ENCODE measurements around the gene SPATA20.

The SPATA20 gene

GRCh38 chr17:50579399-50579798 is 32.4 kb downstream of the SPATA20 start:
- DNase-seq (ENCODE audit: low read depth) = no peak

DNA sequence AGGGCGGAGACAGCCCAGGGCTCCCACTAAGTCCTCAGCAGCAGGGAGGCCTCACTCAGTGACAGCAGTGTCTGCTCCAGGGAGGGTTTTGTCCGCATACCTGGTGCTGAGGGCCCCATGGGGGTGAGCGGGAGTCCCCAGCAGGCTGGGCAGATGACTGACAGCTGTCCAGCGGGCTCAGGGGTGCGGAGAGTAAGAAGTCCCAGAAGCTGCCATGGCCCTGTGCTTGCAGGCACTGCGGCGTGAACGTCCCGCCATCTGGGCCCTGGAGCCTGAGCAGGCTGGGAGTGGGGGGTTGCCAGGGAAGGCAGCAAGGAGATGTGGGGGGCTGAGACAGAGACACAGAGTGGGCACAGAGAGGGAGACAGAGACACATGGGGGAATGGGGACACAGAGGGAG is 33.7 kb downstream of the SPATA20 start:
- DNase-seq (ENCODE audit: low read depth) = no peak

- no peak for DNase-seq (ENCODE audit: low read depth)
Observed at GRCh38 chr17:50581316-50581715, 34.3 kb downstream of the SPATA20 start.

DNA sequence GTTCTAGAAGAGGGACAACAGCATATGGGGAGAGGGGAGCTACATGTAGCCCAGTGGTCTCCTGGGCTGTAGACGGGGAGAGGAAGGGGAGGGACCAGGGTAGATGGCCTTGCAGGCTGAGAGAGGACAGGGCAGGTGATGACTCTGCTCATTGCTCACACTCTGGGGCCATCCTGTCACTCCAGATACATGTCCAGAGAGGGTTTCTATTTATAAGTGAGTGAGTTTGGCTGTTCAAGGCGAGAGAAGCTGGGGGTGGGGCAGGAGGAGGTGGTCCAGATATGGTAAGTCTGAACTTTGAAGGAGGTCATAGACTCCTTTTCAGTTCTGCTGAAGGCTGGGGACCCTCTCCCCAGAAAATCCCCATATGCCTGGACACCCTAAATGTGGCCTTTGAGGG is 35.8 kb downstream of the SPATA20 start:
- no peak for DNase-seq (ENCODE audit: low read depth)

- no peak for DNase-seq (ENCODE audit: low read depth)
Observed at GRCh38 chr17:50583641-50584040, 36.7 kb downstream of the SPATA20 start.

GRCh38 chr17:50584116-50584515 is 37.1 kb downstream of the SPATA20 start:
- no peak for DNase-seq (ENCODE audit: low read depth)

DNA sequence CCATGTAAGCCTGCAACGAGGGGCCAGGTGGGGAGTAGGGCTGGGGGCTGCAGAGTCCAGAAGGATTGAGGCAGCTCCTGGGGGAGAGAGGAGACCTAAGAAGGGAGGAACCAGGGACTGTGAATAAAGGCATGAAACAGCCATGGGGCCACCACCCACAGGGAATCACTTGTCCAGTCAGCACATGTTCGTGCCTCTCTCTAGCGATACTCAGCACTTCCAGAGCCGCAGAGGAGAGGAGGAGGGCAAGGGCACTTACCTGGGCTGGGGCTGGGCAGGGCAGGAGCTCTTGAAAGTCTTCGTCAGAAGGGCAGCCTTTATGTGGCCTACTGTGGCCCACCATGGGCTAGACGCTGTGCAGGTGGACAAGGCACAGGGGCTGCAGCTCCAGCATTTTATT is 37.8 kb downstream of the SPATA20 start:
- no peak for DNase-seq (ENCODE audit: low read depth)

- DNase-seq (ENCODE audit: low read depth) = no peak
Observed at GRCh38 chr17:50585346-50585745, 38.4 kb downstream of the SPATA20 start.

DNA sequence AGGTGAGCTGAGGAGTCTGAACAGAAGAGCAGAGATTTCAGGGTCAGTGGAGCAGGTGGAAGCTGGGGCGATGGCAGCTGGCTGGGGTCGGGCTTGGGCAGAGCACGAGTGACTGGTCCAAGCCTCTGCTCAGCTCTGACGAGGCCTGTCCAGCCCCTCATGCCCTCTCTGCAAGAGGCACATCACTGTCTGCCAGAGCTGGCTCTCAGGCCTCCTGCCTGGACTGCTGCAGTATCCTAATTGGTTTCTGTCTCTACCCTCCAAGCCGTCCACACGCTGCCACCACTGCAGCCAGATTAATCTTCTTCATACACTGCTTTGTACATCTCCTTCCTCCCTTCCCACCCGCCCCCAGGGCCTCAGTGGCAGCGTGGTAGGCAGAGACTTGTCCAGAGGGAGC is 38.9 kb downstream of the SPATA20 start:
- no peak for DNase-seq (ENCODE audit: low read depth)

DNA sequence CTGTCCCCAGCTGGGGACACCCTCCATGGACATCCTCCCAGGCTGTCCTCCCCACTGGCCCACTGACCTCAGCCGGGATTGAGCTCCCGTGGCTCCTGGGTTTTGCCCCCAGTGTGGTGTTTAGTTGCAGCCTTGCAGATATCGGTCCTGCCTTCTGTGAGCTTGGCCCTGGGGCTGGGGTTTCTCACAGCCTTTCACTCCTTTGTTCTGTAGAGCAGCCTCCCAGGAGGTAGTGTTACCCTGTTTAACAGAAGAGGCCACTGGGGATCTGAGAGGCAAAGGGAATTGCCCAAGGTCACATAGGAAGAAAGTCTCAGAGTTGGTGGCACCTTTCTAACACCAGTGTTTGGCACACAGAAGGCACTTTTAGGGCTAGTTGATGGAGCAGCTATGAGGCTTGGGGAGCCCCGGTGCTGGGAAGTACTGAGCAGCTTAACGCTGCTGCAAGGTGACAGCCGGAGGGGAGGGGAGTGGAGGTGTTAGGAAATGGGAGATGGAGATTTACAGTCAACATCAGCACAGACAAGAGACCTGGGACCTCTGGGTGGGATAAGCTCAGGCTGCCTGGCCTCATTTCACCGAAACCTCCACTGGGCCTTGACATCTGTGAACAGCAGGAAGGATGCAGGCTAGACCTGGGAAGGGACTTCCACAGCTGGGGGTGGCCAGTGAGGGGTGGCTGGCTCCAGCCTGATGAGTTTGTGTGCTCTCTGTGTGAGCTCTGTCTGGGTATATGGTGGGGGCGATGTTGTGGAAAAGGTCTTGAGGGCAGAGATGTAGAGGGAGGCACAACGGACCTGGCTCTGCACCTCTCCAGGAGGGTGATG is 39.7 kb downstream of the SPATA20 start:
- no peak for DNase-seq (ENCODE audit: low read depth)

DNA sequence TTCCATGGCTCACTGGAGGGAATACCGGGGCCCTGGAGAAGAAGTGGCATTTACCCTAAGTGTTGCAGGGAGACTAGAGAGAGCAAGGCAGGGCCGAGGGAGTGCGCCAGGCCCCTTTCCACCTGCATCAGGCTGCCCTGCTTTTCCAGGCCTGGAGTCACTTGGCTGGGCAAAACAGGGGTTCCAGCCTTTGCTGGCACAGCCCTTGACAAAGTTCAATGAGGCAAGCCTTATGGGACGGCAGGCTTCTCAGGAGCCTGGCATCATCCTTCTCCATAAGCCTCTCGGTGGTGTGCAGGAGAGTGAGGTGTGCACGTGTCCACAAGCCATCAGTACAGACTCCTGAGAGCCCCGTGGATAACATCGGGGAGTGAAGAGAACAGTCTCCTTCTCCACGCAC is 40.6 kb downstream of the SPATA20 start:
- DNase-seq (ENCODE audit: low read depth) = no peak

- no peak for DNase-seq (ENCODE audit: low read depth)
Observed at GRCh38 chr17:50588391-50589049, 41.5 kb downstream of the SPATA20 start.

DNA sequence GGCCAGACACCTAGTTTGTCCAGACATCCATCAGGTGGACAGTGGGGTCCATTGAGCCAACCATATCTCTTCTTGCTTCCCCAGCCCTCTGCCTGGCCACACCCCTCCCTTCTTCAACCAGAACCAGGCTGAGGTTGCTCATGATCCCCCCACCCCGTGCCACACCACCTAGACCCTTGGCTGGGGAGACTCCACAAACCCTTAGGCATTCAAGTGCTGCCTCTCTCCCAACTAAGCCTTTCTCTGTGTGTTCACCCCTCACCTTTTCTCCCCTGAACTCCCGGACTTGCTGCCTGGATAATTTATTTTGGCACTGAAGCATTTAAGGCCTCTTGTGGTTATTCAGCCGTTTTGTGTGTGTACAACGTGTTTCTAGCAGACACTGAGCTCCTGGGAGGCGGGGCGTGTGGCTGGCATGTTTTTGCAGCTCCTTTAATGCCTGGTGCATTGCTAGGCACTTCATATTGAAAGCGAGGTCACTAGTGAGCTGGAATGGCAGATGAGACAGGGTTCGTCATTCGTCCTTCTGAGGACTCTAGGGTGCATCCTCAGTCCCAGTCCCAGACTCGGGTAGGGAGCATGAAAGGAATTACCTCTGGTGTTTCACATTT is 42.2 kb downstream of the SPATA20 start:
- no peak for DNase-seq (ENCODE audit: low read depth)

DNA sequence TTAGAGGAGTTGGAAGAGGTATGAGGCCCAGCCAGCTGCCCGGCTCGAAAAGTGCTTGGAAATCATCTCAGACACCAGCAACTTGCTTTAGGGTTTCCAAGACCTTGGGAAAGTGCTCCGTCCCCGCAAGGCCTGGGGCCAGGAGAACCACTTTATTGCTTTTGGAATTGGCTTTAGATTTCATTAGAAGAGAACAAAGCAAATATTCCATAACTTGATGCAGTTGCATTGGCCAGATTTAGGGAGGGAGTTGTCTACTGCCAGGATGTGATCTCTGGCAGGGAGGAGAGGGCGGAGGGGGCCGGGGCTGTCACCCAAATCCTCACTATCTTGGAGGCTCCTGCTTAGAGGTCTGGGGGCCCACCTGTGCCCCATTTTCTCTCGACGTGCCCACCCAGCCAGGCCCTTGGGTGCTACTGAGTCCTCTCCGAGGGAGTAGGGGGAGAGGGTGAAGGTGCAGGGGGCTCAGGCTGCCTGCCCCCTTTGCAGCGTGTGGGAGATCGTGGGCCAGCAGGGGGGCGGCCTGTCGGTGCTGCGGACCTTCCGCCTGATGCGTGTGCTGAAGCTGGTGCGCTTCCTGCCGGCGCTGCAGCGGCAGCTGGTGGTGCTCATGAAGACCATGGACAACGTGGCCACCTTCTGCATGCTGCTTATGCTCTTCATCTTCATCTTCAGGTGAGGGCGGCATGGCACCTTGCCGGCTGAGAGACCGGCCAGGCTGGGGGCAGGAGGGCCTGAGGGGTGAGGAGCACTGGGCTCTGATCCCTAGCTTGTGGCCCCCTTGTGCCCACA is 44.2 kb downstream of the SPATA20 start:
- no peak for DNase-seq (ENCODE audit: low read depth)

DNA sequence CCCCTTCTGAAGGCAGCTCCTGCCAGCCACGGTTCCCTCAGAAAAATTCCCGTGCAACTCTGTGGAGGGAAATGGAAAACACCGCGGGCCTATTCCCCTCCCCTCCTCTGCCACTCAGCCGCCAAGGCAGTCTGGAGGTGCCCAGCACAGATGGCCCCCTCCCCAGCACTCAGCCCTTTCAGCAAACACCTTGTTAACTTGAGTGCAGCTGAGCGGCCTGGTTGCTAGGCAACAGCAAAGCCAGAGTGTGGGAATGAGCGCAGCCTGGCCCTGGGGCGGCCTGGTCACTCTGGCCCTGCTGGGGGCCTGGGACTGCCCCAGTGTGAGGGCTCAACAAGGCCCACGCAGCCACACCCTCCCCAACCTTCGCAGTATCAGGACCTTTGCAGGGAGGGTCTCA is 46.3 kb downstream of the SPATA20 start:
- no peak for DNase-seq (ENCODE audit: low read depth)

- no peak for DNase-seq (ENCODE audit: low read depth)
Observed at GRCh38 chr17:50594128-50594823, 47.3 kb downstream of the SPATA20 start.

DNA sequence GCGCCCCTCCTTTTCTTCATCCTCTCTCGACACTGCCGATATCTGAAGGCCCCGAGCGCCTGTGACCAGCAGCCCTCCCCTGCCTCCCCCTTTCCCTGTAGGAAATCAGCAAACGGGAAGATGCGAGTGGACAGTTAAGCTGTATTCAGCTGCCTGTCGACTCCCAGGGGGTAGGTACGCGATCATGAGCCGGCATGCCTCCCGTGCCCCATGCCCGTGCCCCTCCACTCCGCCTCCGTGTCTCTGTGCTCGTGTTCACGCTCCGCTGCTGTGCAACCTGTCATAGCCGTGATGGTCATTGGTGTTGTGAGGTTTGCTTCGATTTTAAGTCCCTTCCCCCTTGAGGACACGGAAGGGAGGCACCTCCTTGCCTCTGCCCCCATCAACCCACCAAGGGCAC is 47.9 kb downstream of the SPATA20 start:
- no peak for DNase-seq (ENCODE audit: low read depth)

GRCh38 chr17:50596191-50597037 is 49.4 kb downstream of the SPATA20 start:
- no peak for DNase-seq (ENCODE audit: low read depth)

GRCh38 chr17:50598487-50598886 is 51.5 kb downstream of the SPATA20 start:
- no peak for DNase-seq (ENCODE audit: low read depth)

GRCh38 chr17:50599606-50600005 is 52.6 kb downstream of the SPATA20 start:
- no peak for DNase-seq (ENCODE audit: low read depth)

DNA sequence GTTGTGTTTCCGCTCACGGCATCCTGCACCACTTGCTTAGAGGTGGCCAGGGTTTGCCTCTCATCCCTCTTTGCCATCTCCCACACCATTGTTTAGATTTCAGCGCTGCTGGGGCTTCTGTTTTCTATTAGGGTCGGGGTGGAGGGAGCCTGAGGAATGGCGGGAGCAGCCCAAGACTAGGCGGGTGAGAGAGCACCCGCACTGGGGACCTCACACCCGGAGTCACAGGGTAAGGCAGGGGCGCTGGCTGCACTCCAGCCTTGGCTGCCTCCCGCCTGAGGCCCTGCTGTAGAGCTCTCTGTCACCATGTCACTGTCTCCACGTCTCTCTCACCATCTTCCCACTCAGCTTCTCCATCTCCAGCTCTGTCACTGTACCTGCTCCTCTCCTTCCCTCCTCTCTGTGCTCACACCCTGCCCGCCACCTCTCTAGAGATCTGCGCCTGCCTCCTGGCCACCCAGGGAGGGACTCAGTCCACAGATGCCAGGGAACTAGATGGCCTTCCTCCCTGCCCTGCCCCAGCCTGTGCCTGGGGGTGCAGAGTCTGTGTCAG is 54.9 kb downstream of the SPATA20 start:
- DNase-seq (ENCODE audit: low read depth) = no peak
